ENCODE data around the gene KCTD10.

The KCTD10 gene

GRCh38 chr12:109466305-109466704, 10.8 kb downstream of the KCTD10 start:
- no peak overlapping the region for H3K4me2 ChIP-seq (ENCODE audit: low read length)
- H4K20me1 ChIP-seq (ENCODE audit: insufficient read depth, low read length) = peaks cover 24% of the 10 kb centered on the region
- no peak overlapping the region for H2AFZ ChIP-seq (ENCODE audit: low read depth, low read length)
- H3K9ac ChIP-seq (ENCODE audit: low read length) = no peak overlapping the region
- H3K79me2 ChIP-seq (ENCODE audit: low read length) = peaks cover 60% of the 10 kb centered on the region
- no peak overlapping the region for H3K4me3 ChIP-seq (ENCODE audit: low read length)
- no peak overlapping the region for H3K27ac ChIP-seq (ENCODE audit: low read length)
- peaks cover 11% of the 10 kb centered on the region for H3K36me3 ChIP-seq (replicated peaks; ENCODE audit: low read depth, low read length)
- no peak for TF ChIP-seq EZH2phosphoT487 (IDR thresholded peaks at IDR 0.05; ENCODE audit: low read depth)
- TF ChIP-seq, protein P1, sequence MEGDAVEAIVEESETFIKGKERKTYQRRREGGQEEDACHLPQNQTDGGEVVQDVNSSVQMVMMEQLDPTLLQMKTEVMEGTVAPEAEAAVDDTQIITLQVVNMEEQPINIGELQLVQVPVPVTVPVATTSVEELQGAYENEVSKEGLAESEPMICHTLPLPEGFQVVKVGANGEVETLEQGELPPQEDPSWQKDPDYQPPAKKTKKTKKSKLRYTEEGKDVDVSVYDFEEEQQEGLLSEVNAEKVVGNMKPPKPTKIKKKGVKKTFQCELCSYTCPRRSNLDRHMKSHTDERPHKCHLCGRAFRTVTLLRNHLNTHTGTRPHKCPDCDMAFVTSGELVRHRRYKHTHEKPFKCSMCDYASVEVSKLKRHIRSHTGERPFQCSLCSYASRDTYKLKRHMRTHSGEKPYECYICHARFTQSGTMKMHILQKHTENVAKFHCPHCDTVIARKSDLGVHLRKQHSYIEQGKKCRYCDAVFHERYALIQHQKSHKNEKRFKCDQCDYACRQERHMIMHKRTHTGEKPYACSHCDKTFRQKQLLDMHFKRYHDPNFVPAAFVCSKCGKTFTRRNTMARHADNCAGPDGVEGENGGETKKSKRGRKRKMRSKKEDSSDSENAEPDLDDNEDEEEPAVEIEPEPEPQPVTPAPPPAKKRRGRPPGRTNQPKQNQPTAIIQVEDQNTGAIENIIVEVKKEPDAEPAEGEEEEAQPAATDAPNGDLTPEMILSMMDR (IDR thresholded peaks at IDR 0.05; ENCODE audit: low read depth, low read length) = no peak
- no peaks in the 10 kb centered on the region for H3K27me3 ChIP-seq (ENCODE audit: low read depth, low read length)
- no peaks in the 10 kb centered on the region for H3K9me3 ChIP-seq (ENCODE audit: insufficient read depth, low read length)
- peaks cover 9% of the 10 kb centered on the region for H3K4me1 ChIP-seq (ENCODE audit: low read length)

GRCh38 chr12:109464642-109465351, 12.3 kb downstream of the KCTD10 start:
- Histone ChIP-seq H4K20me1 (ENCODE audit: insufficient read depth, low read length) (peaks cover 24% of the 10 kb centered on the region), H3K9ac (ENCODE audit: low read length) (no peak overlapping the region), H3K27me3 (ENCODE audit: low read depth, low read length) (no peaks in the 10 kb centered on the region), H2AFZ (ENCODE audit: low read depth, low read length) (no peak overlapping the region), H3K4me3 (ENCODE audit: low read length) (no peak overlapping the region), H3K27ac (ENCODE audit: low read length) (no peak overlapping the region), H3K4me1 (ENCODE audit: low read length) (peaks cover 9% of the 10 kb centered on the region), H3K4me2 (ENCODE audit: low read length) (no peak overlapping the region), H3K79me2 (ENCODE audit: low read length) (peaks cover 52% of the 10 kb centered on the region), H3K36me3 (replicated peaks; ENCODE audit: low read depth, low read length) (peaks cover 17% of the 10 kb centered on the region), H3K9me3 (ENCODE audit: insufficient read depth, low read length) (no peaks in the 10 kb centered on the region)
- no peak for TF ChIP-seq EZH2phosphoT487 (IDR thresholded peaks at IDR 0.05; ENCODE audit: low read depth)
- TF ChIP-seq, protein P1 (IDR thresholded peaks at IDR 0.05; ENCODE audit: low read depth, low read length) = no peak

- no peak overlapping the region for H3K27ac ChIP-seq (ENCODE audit: low read length)
Measured at GRCh38 chr12:109463756-109464155, 13.3 kb downstream of the KCTD10 start.

More at GRCh38 chr12:109463756-109464155, 13.3 kb downstream of the KCTD10 start:
- TF ChIP-seq EZH2phosphoT487 (IDR thresholded peaks at IDR 0.05; ENCODE audit: low read depth) = no peak
- TF ChIP-seq, protein P1 (IDR thresholded peaks at IDR 0.05; ENCODE audit: low read depth, low read length) = no peak
- Histone ChIP-seq H4K20me1 (ENCODE audit: insufficient read depth, low read length) (peaks cover 24% of the 10 kb centered on the region), H2AFZ (ENCODE audit: low read depth, low read length) (no peak overlapping the region), H3K4me3 (ENCODE audit: low read length) (no peak overlapping the region), H3K9me3 (ENCODE audit: insufficient read depth, low read length) (no peaks in the 10 kb centered on the region), H3K4me2 (ENCODE audit: low read length) (no peak overlapping the region; the same call in 1 of the 2 replicates), H3K36me3 (replicated peaks; ENCODE audit: low read depth, low read length) (peaks cover 13% of the 10 kb centered on the region), H3K4me1 (ENCODE audit: low read length) (peaks cover 9% of the 10 kb centered on the region), H3K9ac (ENCODE audit: low read length) (no peak overlapping the region), H3K79me2 (ENCODE audit: low read length) (peaks cover 47% of the 10 kb centered on the region), H3K27me3 (ENCODE audit: low read depth, low read length) (no peaks in the 10 kb centered on the region)

Data from OCI-LY3 (cell line).